Central memory CD4-positive, alpha-beta T cell (primary cell): Measurements from ENCODE around the gene HOXD11.

Experiments
- DNase-seq: peaks from one replicate; pipeline ENCODE4 v3.0.0; 2022

Gene HOXD11

DNA sequence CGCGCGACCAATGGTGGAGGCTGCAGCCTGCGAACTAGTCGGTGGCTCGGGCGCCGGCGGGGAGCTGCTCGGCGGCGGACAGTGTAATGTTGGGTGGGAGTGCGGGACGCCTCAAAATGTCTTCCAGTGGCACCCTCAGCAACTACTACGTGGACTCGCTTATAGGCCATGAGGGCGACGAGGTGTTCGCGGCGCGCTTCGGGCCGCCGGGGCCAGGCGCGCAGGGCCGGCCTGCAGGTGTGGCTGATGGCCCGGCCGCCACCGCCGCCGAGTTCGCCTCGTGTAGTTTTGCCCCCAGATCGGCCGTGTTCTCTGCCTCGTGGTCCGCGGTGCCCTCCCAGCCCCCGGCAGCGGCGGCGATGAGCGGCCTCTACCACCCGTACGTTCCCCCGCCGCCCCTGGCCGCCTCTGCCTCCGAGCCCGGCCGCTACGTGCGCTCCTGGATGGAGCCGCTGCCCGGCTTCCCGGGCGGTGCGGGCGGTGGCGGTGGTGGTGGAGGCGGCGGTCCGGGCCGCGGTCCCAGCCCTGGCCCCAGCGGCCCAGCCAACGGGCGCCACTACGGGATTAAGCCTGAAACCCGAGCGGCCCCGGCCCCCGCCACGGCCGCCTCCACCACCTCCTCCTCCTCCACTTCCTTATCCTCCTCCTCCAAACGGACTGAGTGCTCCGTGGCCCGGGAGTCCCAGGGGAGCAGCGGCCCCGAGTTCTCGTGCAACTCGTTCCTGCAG lies 15.8 kb downstream of the HOXD11 start, which contains the start of gene HOXD9:
HOXD9 (plus strand) TSS at position 37 of the 728 bp plus-strand sequence; CDS start at position 87, 50 bp downstream.
- DNase-seq: no peak

GRCh38 chr2:176123411-176124109 lies 16.5 kb downstream of the HOXD11 start:
- no peak for DNase-seq

DNA sequence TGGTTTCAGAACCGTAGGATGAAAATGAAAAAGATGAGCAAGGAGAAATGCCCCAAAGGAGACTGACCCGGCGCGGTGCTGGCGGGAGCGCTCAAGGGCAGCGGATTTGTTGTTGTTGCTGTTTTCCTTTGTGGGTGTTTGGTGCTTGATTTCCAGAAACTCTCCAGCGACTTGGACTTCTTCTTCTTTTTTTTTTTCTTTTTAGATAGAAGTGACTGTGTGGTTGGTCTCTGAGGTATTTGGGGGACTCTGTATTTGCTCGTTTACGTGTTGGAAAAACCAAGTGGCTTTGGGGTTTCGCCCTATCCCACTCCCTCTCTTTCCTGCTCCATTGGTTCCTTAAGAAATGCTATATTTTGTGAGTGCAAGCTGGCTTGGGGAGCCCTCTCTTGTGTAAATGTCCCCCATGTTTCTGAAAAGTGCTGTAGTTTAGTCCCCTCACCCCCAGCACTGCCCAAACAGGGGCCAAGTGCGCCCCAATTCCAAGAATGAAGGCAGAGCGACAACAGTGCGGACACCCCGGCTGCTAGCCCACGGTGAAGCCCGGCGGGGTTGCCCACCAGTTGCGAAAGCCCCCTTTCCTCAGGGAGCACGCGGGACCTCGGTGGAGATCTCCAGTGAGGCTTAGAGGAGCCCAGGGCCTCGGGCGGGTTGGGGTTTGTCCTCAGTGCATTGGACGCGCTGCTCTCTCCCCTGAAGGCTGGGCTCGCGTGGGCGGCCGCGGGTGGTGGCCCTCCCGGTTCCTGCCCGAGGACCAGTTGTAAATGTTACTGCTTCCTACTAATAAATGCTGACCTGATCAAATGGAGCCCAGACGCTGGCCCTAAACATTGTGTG lies 17.2 kb downstream of the HOXD11 start:
- DNase-seq: no peak

- no peak for DNase-seq
Observed at GRCh38 chr2:176124947-176125771, 18.1 kb downstream of the HOXD11 start.

- DNase-seq: no peak
Observed at GRCh38 chr2:176125772-176126054, 18.6 kb downstream of the HOXD11 start.

GRCh38 chr2:176126929-176127773 lies 20.1 kb downstream of the HOXD11 start:
- DNase-seq: peak; percentile 51

DNA sequence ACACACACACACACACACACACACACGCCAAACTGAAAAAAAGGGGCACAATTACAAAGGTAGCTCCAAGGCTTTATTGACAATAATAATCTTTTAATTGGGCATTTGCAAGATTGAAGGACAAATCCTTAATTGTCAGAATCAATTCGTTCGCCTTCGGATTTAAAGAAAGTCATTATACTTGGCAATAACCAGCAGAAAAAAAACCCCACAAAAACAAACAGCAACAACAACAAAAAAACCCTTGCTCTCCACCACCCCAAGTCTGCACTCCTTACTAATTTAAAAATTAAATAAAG lies 20.6 kb downstream of the HOXD11 start:
- DNase-seq: no peak

DNA sequence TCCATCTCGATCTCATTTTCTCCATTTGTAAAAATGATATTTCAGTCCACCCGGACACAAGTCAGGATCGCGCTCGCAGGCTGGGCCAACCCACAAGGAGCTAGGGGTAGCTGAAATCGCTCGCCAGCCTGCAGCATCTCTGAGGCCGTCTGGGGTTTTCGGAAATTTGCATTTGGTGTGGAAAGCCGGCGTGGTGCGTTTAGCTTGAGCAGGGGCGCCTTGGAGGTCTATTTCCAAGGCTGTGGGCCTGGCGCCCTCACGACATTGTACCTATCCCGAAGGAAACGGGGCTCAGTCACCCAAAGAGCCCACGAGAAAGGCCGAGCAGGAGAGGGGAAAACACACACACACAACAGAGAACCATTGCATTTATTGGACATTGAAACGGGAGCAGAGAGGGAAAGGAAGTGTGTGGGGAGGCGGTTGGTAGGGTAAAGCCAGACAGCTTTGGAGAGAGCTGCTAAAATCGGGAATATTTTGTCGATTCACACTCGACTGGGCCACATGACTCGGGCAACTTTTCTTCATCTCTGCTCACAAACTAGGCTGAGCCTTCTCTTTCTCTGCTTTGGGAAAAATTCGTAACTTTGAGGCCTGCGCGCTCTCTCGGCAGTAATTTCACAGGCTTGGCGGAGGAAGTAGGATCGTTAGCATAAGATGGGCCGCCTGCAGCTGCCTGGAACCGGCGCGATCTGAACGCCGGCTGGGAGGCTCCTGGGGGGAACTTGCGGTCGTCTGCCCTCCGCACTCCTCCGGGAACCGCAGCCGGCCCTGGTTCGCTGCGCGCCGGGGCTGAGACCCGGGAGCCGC lies 21.3 kb downstream of the HOXD11 start:
- DNase-seq: no peak

- DNase-seq: no peak
Observed at GRCh38 chr2:176128982-176129796, 22.1 kb downstream of the HOXD11 start, which contains the start of gene HOXD8. HOXD8 (plus strand) TSS chr2:176129705; CDS start chr2:176130367, 662 bp downstream.

DNA sequence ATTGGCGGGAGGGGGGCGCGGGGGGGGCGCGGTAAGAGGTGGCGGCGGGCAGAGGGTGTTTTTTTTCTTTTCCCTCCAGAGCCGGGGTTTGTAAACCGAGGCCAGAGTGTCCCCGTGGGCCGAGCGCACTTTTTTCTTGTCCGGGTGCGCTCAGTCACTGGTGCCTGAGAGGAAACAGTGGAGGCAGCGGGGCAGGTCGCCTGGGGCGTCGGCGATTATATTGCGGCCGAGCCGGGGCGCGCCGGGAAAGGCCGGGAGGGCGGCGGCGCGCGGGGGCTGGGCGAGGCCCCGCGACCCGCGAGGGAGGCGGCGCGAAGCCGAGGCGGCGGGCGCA lies 22.7 kb downstream of the HOXD11 start:
- no peak for DNase-seq

GRCh38 chr2:176130147-176130956 lies 23.3 kb downstream of the HOXD11 start:
- DNase-seq: no peak

DNA sequence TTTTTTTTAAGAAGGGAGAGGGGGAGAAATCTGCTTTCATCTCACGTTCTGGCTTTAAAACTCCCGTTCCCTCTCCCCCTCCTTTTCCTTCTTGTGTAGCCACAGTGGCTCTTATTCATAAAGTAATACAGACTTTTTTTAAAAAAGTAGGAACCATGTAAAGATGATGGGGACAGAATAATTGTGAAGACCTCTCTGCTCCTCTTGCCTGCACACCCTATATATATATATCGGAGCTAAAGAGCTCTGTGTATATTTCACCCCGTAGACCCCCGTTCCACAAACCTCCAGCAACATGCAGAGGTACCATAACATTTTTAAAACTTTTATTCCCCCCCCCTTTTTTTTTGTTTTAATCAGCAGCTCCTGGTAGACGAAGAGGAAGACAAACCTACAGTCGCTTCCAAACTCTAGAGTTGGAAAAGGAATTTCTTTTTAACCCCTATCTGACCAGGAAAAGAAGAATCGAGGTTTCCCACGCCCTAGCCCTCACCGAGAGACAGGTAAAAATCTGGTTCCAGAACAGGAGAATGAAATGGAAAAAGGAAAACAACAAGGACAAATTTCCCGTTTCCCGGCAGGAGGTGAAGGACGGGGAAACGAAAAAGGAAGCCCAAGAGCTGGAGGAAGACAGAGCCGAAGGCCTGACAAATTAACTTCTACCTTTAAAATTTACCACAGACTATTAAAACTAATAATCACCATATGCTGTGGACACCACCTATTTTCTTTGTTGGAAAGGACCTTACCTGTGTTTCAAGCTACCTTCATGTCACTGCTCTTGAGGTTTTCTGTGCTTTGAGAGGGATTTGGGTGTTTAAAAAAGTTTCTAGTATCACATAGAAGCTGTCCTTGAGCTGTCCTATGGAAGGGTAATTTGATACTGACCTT lies 24.1 kb downstream of the HOXD11 start:
- DNase-seq: no peak

DNA sequence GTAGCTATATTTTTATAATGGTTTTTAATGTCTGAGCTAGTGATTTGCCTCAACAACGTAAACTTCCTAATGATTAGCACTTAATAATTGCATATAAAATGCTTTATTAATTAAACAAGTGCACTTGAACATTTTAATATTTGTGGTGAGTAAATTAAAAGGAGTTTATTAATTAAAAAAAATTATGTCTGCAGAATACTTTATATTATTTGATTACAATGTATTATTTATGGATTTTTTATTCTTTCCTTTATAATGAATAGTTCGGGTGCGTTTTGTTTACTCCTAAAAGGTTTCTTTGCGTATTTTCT lies 24.7 kb downstream of the HOXD11 start:
- no peak for DNase-seq

DNA sequence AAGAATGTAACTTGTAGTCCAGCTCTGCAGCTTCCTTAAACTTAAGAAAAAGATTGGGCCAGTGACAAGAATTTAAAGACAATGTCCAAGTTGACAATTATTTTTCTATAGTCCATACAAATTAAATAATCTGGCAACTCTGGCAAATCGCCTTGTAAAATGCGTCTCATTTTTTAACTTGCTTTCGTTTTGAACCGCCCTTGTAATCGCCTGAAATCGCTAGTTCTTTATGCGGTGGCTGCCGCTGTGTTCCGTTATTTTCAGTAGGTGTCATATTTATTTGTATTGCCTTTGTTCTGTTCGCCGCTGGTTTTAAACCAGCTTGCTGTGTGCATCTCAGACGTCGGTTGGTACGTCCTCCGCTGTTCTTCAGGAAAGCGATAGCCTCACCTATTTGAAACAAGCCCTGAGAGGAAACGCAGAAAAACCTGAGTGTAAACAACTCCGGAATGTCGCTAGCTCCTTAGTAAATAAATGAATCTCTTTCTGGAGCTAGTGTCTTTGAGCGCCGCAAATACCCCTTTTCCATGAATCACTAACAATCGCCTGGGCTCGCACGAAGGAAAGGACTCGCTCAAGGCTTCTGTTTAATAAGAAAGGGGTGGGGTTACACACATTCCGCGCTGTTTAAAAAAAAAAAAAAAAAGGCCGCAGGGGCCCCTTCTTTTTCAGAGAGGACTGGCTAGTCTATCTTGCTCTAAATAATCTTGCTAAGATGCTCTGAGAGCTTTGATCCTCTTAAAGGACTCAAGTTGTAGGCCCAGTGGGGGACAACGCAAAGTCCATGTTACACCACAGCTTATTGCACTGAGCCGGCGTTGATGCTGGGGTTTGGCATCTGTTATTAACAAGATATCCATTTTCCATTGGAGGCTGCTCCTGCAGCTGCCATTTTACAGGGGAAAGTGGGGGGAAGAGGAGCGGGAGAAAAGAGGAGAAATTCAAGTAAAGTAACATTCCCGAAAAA lies 25.4 kb downstream of the HOXD11 start:
- DNase-seq: no peak

DNA sequence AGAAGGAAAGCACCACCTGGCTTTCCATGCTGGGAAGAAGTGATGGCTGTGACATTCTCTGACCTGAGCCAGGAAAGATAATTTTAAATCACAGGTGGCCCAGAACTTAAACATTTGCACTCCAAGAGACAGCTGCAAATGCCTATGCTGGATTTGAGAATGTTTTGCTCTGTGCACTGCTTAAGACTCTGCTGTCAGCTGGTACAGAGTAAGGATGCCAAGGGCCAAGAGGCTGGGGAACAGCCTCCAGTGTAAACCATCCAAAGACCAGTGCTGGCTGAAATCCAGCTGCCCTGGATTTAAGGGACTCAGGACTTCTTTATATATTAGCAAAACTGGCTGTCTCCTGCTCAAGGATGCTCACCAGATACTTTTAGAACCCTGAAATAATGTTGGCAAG lies 26.3 kb downstream of the HOXD11 start:
- no peak for DNase-seq

DNA sequence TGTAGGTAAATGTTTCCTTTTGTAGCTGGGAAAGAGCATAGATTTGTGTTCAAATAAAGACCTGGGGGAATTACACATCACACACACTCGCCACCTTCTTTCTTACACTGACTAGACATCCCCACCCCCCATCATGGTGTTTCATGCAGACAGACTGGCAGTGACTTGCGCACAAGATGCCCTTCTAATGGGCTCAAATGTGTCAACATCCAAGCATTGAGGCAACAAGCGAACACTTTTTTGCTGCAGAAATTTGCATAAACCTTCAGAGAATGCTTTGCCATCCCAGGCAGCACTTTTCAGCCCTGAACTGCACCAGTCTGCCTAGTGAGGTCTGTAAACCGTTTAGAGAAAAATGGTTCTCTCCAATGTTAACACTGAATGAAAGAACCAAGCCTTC lies 27.0 kb downstream of the HOXD11 start:
- no peak for DNase-seq

GRCh38 chr2:176135035-176135440 lies 28.0 kb downstream of the HOXD11 start:
- DNase-seq: no peak
